HepG2 (cell line): ENCODE results near the gene RAC2. TPM values are rescaled to one million over a fixed set of nuclear protein-coding genes. Genes with fewer than 3 reads are reported as not detected.

Source experiments
- AHR ChIP-seq: IDR thresholded peaks from 2 replicates; pipeline ENCODE4 v1.6.1; 2018; ENCODE audit warnings: missing genetic modification reagents, missing compliant biosample characterization
- BHLHE40 ChIP-seq: IDR thresholded peaks from 2 replicates; pipeline ENCODE4 v1.6.1; 2011; ENCODE audit warnings: low read length, improper control_type of control experiment
- CREB1 ChIP-seq, 2 experiments: fragments of 450-650 bp in 1 of 2; IDR thresholded peaks; 2 replicates each; pipeline ENCODE4 v1.6.1; 2016 to 2017; ENCODE audit warnings: control low read depth in 1 of 2, mild to moderate bottlenecking in 1 of 2, missing compliant biosample characterization in 1 of 2, missing genetic modification characterization in 1 of 2
- HDAC2 ChIP-seq: sonication (generic); formaldehyde crosslinking; IDR thresholded peaks from 2 replicates; pipeline ENCODE4 v1.4.0; 2020; ENCODE audit warnings: missing genetic modification reagents
- IKZF1 ChIP-seq: fragments of 450-650 bp; IDR thresholded peaks from 2 replicates; pipeline ENCODE4 v1.7.1; 2016
- JUND ChIP-seq: sonication (generic); formaldehyde crosslinking; IDR thresholded peaks from 2 replicates; pipeline ENCODE4 v1.8.0; 2022; ENCODE audit warnings: mild to moderate bottlenecking, missing genetic modification reagents
- PRPF4 ChIP-seq: fragments of 200-400 bp; formaldehyde crosslinking; IDR thresholded peaks from 2 replicates; pipeline ENCODE4 v1.6.1; 2016; ENCODE audit warnings: low read length, low read depth; ENCODE audit not compliant: poor library complexity, severe bottlenecking
- SAP130 ChIP-seq: IDR thresholded peaks from 2 replicates; pipeline ENCODE4 v1.6.1; 2016; ENCODE audit warnings: low read depth
- SRSF9 ChIP-seq: fragments of 200-400 bp; formaldehyde crosslinking; IDR thresholded peaks from 2 replicates; pipeline ENCODE4 v1.6.1; 2018; ENCODE audit warnings: borderline replicate concordance, mild to moderate bottlenecking, low read depth, low read length; ENCODE audit not compliant: insufficient read depth, poor library complexity, severe bottlenecking
- TCF7L2 ChIP-seq: IDR thresholded peaks from 2 replicates; pipeline ENCODE4 v1.6.1; 2011; ENCODE audit warnings: mild to moderate bottlenecking, low read depth, low read length, moderate library complexity
- TFE3 ChIP-seq: IDR thresholded peaks from 2 replicates; pipeline ENCODE4 v1.6.1; 2016
- XRCC5 ChIP-seq: fragments of 200-400 bp; formaldehyde crosslinking; optimal IDR thresholded peaks from 2 replicates; pipeline ENCODE3; 2017; ENCODE audit warnings: mild to moderate bottlenecking, low read length
- ZBTB25 ChIP-seq: IDR thresholded peaks from 2 replicates; pipeline ENCODE4 v1.6.1; 2018; ENCODE audit warnings: missing genetic modification reagents
- ZBTB7A ChIP-seq: sonication (generic); formaldehyde crosslinking; IDR thresholded peaks from 2 replicates; pipeline ENCODE4 v1.8.0; 2022; ENCODE audit warnings: mild to moderate bottlenecking, missing genetic modification reagents
- ZEB1 ChIP-seq: IDR thresholded peaks from 2 replicates; pipeline ENCODE4 v1.6.1; 2012; ENCODE audit warnings: mild to moderate bottlenecking, low read depth, inconsistent platforms; ENCODE audit not compliant: insufficient replicate concordance
- ZFAT ChIP-seq: sonication (generic); formaldehyde crosslinking; conservative IDR thresholded peaks from 2 replicates; pipeline ENCODE4 v1.8.1; 2023; ENCODE audit warnings: missing genetic modification reagents, inconsistent platforms
- ZNF431 ChIP-seq: sonication (generic); formaldehyde crosslinking; IDR thresholded peaks from 2 replicates; pipeline ENCODE4 v1.9.0; 2022; ENCODE audit warnings: missing genetic modification reagents, low read depth, mild to moderate bottlenecking, borderline replicate concordance
- ZNF777 ChIP-seq: sonication (generic); formaldehyde crosslinking; IDR thresholded peaks from 2 replicates; pipeline ENCODE4 v1.4.0; 2020; ENCODE audit warnings: missing genetic modification reagents
- ZSCAN22 ChIP-seq: sonication (generic); formaldehyde crosslinking; IDR thresholded peaks from 2 replicates; pipeline ENCODE4 v1.4.0; 2020; ENCODE audit warnings: mild to moderate bottlenecking, missing genetic modification reagents
- polyA plus RNA-seq, 8 experiments: library from polyadenylated mRNA; depleted of rRNA in 3 of 8; stranded (reverse) in 7 of 8; unstranded in 1 of 8; fragments of >200 nt; fragmentation: Illumina TruSeq in 4 of 8; extraction: Trizol in 4 of 8; gene quantifications; 2 replicates each; pipeline versions ENCODE4 v1.2.1 to v1.2.3, GENCODE V29; 2011 to 2016; ENCODE audit warnings: low read depth in 4 of 8, missing spikeins in 1 of 8, mixed read lengths in 1 of 8; ENCODE audit not compliant: insufficient read depth in 1 of 8
- total RNA-seq, 5 experiments: library from RNA; depleted of rRNA; stranded (reverse); fragments of >200 nt; fragmentation: Illumina TruSeq; extraction: Trizol; gene quantifications; 2 replicates each; pipeline ENCODE4 v1.2.3, GENCODE V29; 2016; ENCODE audit warnings: low read depth in 1 of 5
- TF ChIP-seq, protein P1 (sequence below): sonication (generic); formaldehyde crosslinking; conservative IDR thresholded peaks from 2 replicates; pipeline ENCODE4 v1.4.0; 2020; ENCODE audit warnings: mild to moderate bottlenecking, missing genetic modification reagents, moderate library complexity
- TF ChIP-seq, protein P2 (sequence below): sonication (generic); formaldehyde crosslinking; IDR thresholded peaks from 2 replicates; pipeline ENCODE4 v1.4.0; 2020; ENCODE audit warnings: mild to moderate bottlenecking, missing genetic modification reagents, borderline replicate concordance
- TF ChIP-seq, protein P3 (sequence below): sonication (generic); formaldehyde crosslinking; IDR thresholded peaks from 2 replicates; pipeline ENCODE4 v1.4.0; 2020; ENCODE audit warnings: mild to moderate bottlenecking, missing genetic modification reagents

Gene RAC2
- total and polyA plus RNA-seq, 2 of the 13 experiments (the other 11 are each of a cell fraction or from before 2014, with no cell fraction given): 0.73 TPM; not detected in 1

DNA sequence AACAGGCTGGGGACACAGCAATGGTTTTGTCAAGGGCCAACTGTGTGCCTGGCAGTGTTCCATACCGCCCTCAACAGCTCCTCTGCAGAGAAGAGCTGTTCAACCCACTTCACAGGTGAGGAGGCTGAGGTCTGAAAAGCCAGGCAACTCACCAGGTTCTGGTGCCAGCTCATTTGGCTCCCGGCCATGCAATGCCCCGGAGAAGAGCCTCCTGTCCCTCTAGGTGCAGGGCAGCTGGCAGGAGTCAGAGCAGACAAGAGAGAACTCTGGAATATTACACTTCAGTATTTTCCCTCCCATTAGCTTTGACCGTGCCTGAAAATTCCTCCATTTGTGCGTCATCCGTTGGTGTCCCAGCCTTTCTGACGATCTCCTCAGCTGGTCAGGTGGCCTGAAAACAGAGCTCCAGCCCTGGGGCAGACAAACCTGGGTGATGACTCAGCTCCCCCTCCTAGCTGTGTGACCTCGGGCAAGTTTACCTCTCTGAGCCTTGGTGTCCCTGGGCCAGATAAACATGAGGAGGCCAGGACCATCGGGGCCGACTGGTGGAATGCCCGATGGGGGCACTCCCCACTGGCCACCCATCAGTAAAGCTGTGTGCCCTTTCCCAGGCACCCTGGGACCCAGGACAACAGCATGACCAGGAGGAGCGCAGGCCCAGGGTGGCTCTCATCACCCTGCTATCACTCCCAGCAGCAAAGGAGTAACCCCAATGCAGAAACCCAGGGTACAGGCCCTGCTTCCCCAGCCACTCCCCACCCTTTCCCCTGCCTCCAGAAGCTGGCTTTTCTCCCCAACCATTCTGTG, 46.4 kb downstream of the RAC2 start (continued):
- TF ChIP-seq, protein P1, sequence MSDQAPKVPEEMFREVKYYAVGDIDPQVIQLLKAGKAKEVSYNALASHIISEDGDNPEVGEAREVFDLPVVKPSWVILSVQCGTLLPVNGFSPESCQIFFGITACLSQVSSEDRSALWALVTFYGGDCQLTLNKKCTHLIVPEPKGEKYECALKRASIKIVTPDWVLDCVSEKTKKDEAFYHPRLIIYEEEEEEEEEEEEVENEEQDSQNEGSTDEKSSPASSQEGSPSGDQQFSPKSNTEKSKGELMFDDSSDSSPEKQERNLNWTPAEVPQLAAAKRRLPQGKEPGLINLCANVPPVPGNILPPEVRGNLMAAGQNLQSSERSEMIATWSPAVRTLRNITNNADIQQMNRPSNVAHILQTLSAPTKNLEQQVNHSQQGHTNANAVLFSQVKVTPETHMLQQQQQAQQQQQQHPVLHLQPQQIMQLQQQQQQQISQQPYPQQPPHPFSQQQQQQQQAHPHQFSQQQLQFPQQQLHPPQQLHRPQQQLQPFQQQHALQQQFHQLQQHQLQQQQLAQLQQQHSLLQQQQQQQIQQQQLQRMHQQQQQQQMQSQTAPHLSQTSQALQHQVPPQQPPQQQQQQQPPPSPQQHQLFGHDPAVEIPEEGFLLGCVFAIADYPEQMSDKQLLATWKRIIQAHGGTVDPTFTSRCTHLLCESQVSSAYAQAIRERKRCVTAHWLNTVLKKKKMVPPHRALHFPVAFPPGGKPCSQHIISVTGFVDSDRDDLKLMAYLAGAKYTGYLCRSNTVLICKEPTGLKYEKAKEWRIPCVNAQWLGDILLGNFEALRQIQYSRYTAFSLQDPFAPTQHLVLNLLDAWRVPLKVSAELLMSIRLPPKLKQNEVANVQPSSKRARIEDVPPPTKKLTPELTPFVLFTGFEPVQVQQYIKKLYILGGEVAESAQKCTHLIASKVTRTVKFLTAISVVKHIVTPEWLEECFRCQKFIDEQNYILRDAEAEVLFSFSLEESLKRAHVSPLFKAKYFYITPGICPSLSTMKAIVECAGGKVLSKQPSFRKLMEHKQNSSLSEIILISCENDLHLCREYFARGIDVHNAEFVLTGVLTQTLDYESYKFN (CRISPR knock-in tag): no peak
- no peak for TF ChIP-seq ZFAT (CRISPR knock-in tag)
- no peak for TF ChIP-seq ZNF431
- TF ChIP-seq, protein P2, sequence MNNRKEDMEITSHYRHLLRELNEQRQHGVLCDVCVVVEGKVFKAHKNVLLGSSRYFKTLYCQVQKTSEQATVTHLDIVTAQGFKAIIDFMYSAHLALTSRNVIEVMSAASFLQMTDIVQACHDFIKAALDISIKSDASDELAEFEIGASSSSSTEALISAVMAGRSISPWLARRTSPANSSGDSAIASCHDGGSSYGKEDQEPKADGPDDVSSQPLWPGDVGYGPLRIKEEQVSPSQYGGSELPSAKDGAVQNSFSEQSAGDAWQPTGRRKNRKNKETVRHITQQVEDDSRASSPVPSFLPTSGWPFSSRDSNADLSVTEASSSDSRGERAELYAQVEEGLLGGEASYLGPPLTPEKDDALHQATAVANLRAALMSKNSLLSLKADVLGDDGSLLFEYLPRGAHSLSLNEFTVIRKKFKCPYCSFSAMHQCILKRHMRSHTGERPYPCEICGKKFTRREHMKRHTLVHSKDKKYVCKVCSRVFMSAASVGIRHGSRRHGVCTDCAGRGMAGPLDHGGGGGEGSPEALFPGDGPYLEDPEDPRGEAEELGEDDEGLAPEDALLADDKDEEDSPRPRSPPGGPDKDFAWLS (CRISPR knock-in tag): no peak
- 0 out of 2 replicates have a peak, but pooled peaks have one; percentile 11 for TF ChIP-seq HDAC2
- no peak for TF ChIP-seq AHR (CRISPR knock-in tag)
- TF ChIP-seq TCF7L2: no peak
- TF ChIP-seq ZBTB25: no peak
- TF ChIP-seq XRCC5: no peak
- no peak for TF ChIP-seq ZNF777 (CRISPR knock-in tag)
- TF ChIP-seq IKZF1: no peak
- 0 out of 2 replicates have a peak, but pooled peaks have one; percentile 60 for TF ChIP-seq JUND (CRISPR knock-in tag)
- TF ChIP-seq, protein P3, sequence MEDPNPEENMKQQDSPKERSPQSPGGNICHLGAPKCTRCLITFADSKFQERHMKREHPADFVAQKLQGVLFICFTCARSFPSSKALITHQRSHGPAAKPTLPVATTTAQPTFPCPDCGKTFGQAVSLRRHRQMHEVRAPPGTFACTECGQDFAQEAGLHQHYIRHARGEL (CRISPR knock-in tag): peak; percentile 78; the same call in 1 of the 2 replicates
- no peak for TF ChIP-seq SRSF9
- TF ChIP-seq TFE3 (CRISPR knock-in tag): no peak
- no peak for TF ChIP-seq ZSCAN22 (CRISPR knock-in tag)
- no peak for TF ChIP-seq ZBTB7A (CRISPR knock-in tag)
- no peak for TF ChIP-seq PRPF4
- peak; percentile 72 for TF ChIP-seq CREB1 (IDR thresholded peaks at IDR 0.05)
- TF ChIP-seq CREB1 (CRISPR knock-in tag; IDR thresholded peaks at IDR 0.05): no peak
- TF ChIP-seq SAP130 (CRISPR knock-in tag): no peak; the same call in 1 of the 2 replicates
- TF ChIP-seq BHLHE40: 0 out of 2 replicates have a peak, but pooled peaks have one; percentile 29
- no peak for TF ChIP-seq ZEB1
